DND-41 (cell line): ENCODE data around the gene SLC9B1.

ENCODE experiments used
- EZH2 ChIP-seq: IDR thresholded peaks from 3 replicates; pipeline ENCODE4 v1.6.1; 2012; ENCODE audit warnings: borderline replicate concordance, low read depth, mild to moderate bottlenecking, moderate library complexity, low read length, inconsistent platforms; ENCODE audit not compliant: severe bottlenecking
- TF ChIP-seq, protein P1 (sequence below): IDR thresholded peaks from 2 replicates; pipeline ENCODE4 v1.5.1; 2012; ENCODE audit warnings: borderline replicate concordance, low read length, moderate library complexity, mild to moderate bottlenecking; ENCODE audit not compliant: poor library complexity, severe bottlenecking; ENCODE audit errors: extremely low read depth

- TF ChIP-seq, protein P1, sequence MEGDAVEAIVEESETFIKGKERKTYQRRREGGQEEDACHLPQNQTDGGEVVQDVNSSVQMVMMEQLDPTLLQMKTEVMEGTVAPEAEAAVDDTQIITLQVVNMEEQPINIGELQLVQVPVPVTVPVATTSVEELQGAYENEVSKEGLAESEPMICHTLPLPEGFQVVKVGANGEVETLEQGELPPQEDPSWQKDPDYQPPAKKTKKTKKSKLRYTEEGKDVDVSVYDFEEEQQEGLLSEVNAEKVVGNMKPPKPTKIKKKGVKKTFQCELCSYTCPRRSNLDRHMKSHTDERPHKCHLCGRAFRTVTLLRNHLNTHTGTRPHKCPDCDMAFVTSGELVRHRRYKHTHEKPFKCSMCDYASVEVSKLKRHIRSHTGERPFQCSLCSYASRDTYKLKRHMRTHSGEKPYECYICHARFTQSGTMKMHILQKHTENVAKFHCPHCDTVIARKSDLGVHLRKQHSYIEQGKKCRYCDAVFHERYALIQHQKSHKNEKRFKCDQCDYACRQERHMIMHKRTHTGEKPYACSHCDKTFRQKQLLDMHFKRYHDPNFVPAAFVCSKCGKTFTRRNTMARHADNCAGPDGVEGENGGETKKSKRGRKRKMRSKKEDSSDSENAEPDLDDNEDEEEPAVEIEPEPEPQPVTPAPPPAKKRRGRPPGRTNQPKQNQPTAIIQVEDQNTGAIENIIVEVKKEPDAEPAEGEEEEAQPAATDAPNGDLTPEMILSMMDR: no peak
- no peak for TF ChIP-seq EZH2
Observed at GRCh38 chr4:102871772-102872171, 147.7 kb downstream of the SLC9B1 start.
